Keratinocyte (primary cell): ENCODE measurements around the gene DENND11. TPM values are rescaled to one million over a fixed set of nuclear protein-coding genes. Genes with fewer than 3 reads are reported as not detected.

ENCODE experiments used
- DNase-seq: peaks from one replicate; pipeline ENCODE4 v3.0.0-alpha.2; 2011; ENCODE audit warnings: low read depth, missing footprints, low spot score
- FAIRE-seq: peaks from 2 replicates; lab custom pipeline; 2011; peaks lifted over from hg19 to GRCh38; lab: Jason Lieb, UNC
- H2AFZ ChIP-seq: 2 replicates; pipeline ENCODE4 v1.6.0; 2012; ENCODE audit warnings: low read length, control low read depth, inconsistent platforms; ENCODE audit not compliant: control insufficient read depth
- H3K27ac ChIP-seq: 2 replicates; pipeline ENCODE4 v1.5.1; 2011; ENCODE audit warnings: low read length; ENCODE audit not compliant: control insufficient read depth, insufficient read depth
- H3K27me3 ChIP-seq: 3 replicates; pipeline ENCODE4 v1.6.0; 2011; ENCODE audit warnings: low read length; ENCODE audit not compliant: control insufficient read depth, insufficient read depth; ENCODE audit errors: extremely low read depth
- H3K36me3 ChIP-seq, 2 experiments: 2 replicates in 1 of 2; 3 replicates in 1 of 2; pipeline ENCODE4 v1.5.1; 2011; ENCODE audit warnings: low read length in 2 of 2, mild to moderate bottlenecking in 1 of 2; ENCODE audit not compliant: control insufficient read depth in 2 of 2, insufficient read depth in 2 of 2; ENCODE audit errors: extremely low read depth in 1 of 2
- H3K4me1 ChIP-seq: 3 replicates; pipeline ENCODE4 v1.5.1; 2011; ENCODE audit warnings: low read length; ENCODE audit not compliant: control insufficient read depth, insufficient read depth; ENCODE audit errors: extremely low read depth
- H3K4me2 ChIP-seq: 3 replicates; pipeline ENCODE4 v1.6.0; 2011; ENCODE audit warnings: low read depth, low read length; ENCODE audit not compliant: control insufficient read depth, insufficient read depth; ENCODE audit errors: extremely low read depth
- H3K4me3 ChIP-seq, 3 experiments: fragments of 200-600 bp in 1 of 3; sonication (generic) in 1 of 3; 2 replicates in 2 of 3; 3 replicates in 1 of 3; pipeline ENCODE4 v1.5.1; 2011 to 2016; ENCODE audit warnings: low read length in 3 of 3, mild to moderate bottlenecking in 3 of 3, control low read depth in 2 of 3, inconsistent platforms in 1 of 3, low read depth in 1 of 3, mixed read lengths in 1 of 3, mixed run types in 1 of 3, moderate library complexity in 1 of 3; ENCODE audit not compliant: control insufficient read depth in 2 of 3, insufficient read depth in 2 of 3; ENCODE audit errors: extremely low read depth in 1 of 3
- H3K79me2 ChIP-seq: 2 replicates; pipeline ENCODE4 v1.6.0; 2012; ENCODE audit warnings: low read length; ENCODE audit not compliant: control insufficient read depth, insufficient read depth
- H3K9ac ChIP-seq: 3 replicates; pipeline ENCODE4 v1.6.0; 2011; ENCODE audit warnings: low read length; ENCODE audit not compliant: control insufficient read depth, insufficient read depth; ENCODE audit errors: extremely low read depth
- H3K9me1 ChIP-seq: 3 replicates; pipeline ENCODE4 v1.6.0; 2011; ENCODE audit warnings: low read length; ENCODE audit not compliant: control insufficient read depth, insufficient read depth; ENCODE audit errors: extremely low read depth
- H3K9me3 ChIP-seq: 2 replicates; pipeline ENCODE4 v1.5.1; 2012; ENCODE audit warnings: low read depth, low read length; ENCODE audit not compliant: control insufficient read depth
- H4K20me1 ChIP-seq: 3 replicates; pipeline ENCODE4 v1.6.0; 2011; ENCODE audit warnings: low read length; ENCODE audit not compliant: control insufficient read depth, insufficient read depth; ENCODE audit errors: extremely low read depth
- CTCF ChIP-seq, 3 experiments: IDR thresholded peaks in 1 of 3; conservative IDR thresholded peaks in 1 of 3; optimal IDR thresholded peaks in 1 of 3; 2 replicates in 2 of 3; 3 replicates in 1 of 3; pipeline versions ENCODE3 to v1.5.1; 2011; ENCODE audit warnings: low read length in 3 of 3, mild to moderate bottlenecking in 3 of 3, moderate library complexity in 2 of 3, control low read depth in 1 of 3, inconsistent platforms in 1 of 3; ENCODE audit not compliant: insufficient read depth in 2 of 3; ENCODE audit errors: extremely low read depth in 1 of 3
- EZH2 ChIP-seq: IDR thresholded peaks from one replicate; pipeline ENCODE4 v1.6.1; 2012; ENCODE audit warnings: inconsistent platforms, mild to moderate bottlenecking, low read length, moderate library complexity
- dilution Hi-C: fragments of 300-500 bp; cut with MboI; formaldehyde crosslinking; loops from one replicate; pipeline ENCODE4 v1.7.0; 2020; ENCODE audit warnings: low sequenced_read_pairs; ENCODE audit not compliant: extremely low pct_ligation_motif_present
- polyA plus RNA-seq, 5 experiments: library from polyadenylated mRNA; depleted of rRNA in 3 of 5; stranded (reverse) in 3 of 5; stranded (forward) in 1 of 5; unstranded in 1 of 5; fragments of >200 nt; gene quantifications; 1 replicate in 1 of 5; 2 replicates in 3 of 5; 3 replicates in 1 of 5; pipeline versions ENCODE4 v1.2.1 to v1.2.3, GENCODE V29; 2011 to 2012; ENCODE audit warnings: missing spikeins in 2 of 5, low read depth in 1 of 5, low replicate concordance in 1 of 5

The DENND11 gene
- polyA plus RNA-seq, 1 donor (not counting 4 experiments of a cell fraction or from before 2014, with no cell fraction given): 5.4 TPM

GRCh38 chr7:141715794-141716689, 14.1 kb upstream of the DENND11 start:
- DNase-seq (no peak), FAIRE-seq (no peak)
- H3K27ac ChIP-seq: no peak overlapping the region
- H3K79me2 ChIP-seq: no peaks in the 10 kb centered on the region
- H4K20me1 ChIP-seq: peaks cover 2% of the 10 kb centered on the region
- H3K4me3 ChIP-seq: no peak overlapping the region
- dilution Hi-C loops: no loop called here
- no peak overlapping the region for H3K9ac ChIP-seq
- TF ChIP-seq CTCF (optimal IDR thresholded peaks at IDR 0.05 in 1 of 3, IDR thresholded peaks at IDR 0.05 in 1 of 3, conservative IDR thresholded peaks at IDR 0.05 in 1 of 3; ENCODE audit: extremely low read depth in 1 of 3, insufficient read depth in 2 of 3, low read length in 3 of 3): no peak
- TF ChIP-seq EZH2: no peak
- H2AFZ ChIP-seq: no peak overlapping the region
- H3K36me3 ChIP-seq: no peaks in the 10 kb centered on the region
- no peak overlapping the region for H3K4me2 ChIP-seq
- H3K27me3 ChIP-seq: no peaks in the 10 kb centered on the region
- H3K9me3 ChIP-seq: no peaks in the 10 kb centered on the region
- no peaks in the 10 kb centered on the region for H3K4me1 ChIP-seq
- H3K9me1 ChIP-seq: no peaks in the 10 kb centered on the region

GRCh38 chr7:141715018-141715417, 13.1 kb upstream of the DENND11 start:
- Histone ChIP-seq H3K9ac (no peak overlapping the region), H3K79me2 (no peaks in the 10 kb centered on the region), H3K9me3 (no peaks in the 10 kb centered on the region), H3K36me3 (no peaks in the 10 kb centered on the region), H3K9me1 (no peaks in the 10 kb centered on the region), H3K27me3 (no peaks in the 10 kb centered on the region), H4K20me1 (peaks cover 2% of the 10 kb centered on the region), H3K4me3 (no peak overlapping the region), H3K4me1 (no peaks in the 10 kb centered on the region), H2AFZ (no peak overlapping the region), H3K4me2 (no peak overlapping the region), H3K27ac (no peak overlapping the region)
- no peak for TF ChIP-seq CTCF (optimal IDR thresholded peaks at IDR 0.05 in 1 of 3, IDR thresholded peaks at IDR 0.05 in 1 of 3, conservative IDR thresholded peaks at IDR 0.05 in 1 of 3; ENCODE audit: extremely low read depth in 1 of 3, insufficient read depth in 2 of 3, low read length in 3 of 3)
- no peak for TF ChIP-seq EZH2
- FAIRE-seq: no peak
- no peak for DNase-seq
- dilution Hi-C loops: no loop called here
